LNCAP (cell line): ENCODE data around the gene ZDHHC6.

Source experiments
- CTCF ChIP-seq: fragments of 450-650 bp; IDR thresholded peaks from 2 replicates; pipeline ENCODE4 v1.5.1; 2017; ENCODE audit warnings: mild to moderate bottlenecking

ZDHHC6 gene

GRCh38 chr10:112421731-112422130, 25.0 kb downstream of the ZDHHC6 start:
- no peak for TF ChIP-seq CTCF

- TF ChIP-seq CTCF: no peak
These were observed 34.0 kb downstream of the ZDHHC6 start for GRCh38 chr10:112412696-112413095.

GRCh38 chr10:112409755-112410154, 37.0 kb downstream of the ZDHHC6 start:
- TF ChIP-seq CTCF: no peak

GRCh38 chr10:112409299-112409698, 37.4 kb downstream of the ZDHHC6 start:
- TF ChIP-seq CTCF: no peak

GRCh38 chr10:112407696-112408095, 39.0 kb downstream of the ZDHHC6 start:
- TF ChIP-seq CTCF: no peak

GRCh38 chr10:112404617-112405016, 42.1 kb downstream of the ZDHHC6 start:
- no peak for TF ChIP-seq CTCF

GRCh38 chr10:112402917-112403316, 43.8 kb downstream of the ZDHHC6 start:
- no peak for TF ChIP-seq CTCF

GRCh38 chr10:112397592-112397991, 49.1 kb downstream of the ZDHHC6 start:
- TF ChIP-seq CTCF: no peak
